ENCODE data around the gene FAM168A.
A peak's percentile ranks its signal among the peaks of the same experiment; 100 is the strongest.

Gene FAM168A

GRCh38 chr11:73645972-73646631 lies 48.2 kb upstream of the FAM168A start, which contains the start of gene PLEKHB1:
PLEKHB1 (plus strand) TSS chr11:73646581; CDS start chr11:73646609, 28 bp downstream.
- peak within 1 kb of the TSS; percentile 46 for H2AFZ ChIP-seq (ENCODE audit: low read depth, low read length, severe bottlenecking)

DNA sequence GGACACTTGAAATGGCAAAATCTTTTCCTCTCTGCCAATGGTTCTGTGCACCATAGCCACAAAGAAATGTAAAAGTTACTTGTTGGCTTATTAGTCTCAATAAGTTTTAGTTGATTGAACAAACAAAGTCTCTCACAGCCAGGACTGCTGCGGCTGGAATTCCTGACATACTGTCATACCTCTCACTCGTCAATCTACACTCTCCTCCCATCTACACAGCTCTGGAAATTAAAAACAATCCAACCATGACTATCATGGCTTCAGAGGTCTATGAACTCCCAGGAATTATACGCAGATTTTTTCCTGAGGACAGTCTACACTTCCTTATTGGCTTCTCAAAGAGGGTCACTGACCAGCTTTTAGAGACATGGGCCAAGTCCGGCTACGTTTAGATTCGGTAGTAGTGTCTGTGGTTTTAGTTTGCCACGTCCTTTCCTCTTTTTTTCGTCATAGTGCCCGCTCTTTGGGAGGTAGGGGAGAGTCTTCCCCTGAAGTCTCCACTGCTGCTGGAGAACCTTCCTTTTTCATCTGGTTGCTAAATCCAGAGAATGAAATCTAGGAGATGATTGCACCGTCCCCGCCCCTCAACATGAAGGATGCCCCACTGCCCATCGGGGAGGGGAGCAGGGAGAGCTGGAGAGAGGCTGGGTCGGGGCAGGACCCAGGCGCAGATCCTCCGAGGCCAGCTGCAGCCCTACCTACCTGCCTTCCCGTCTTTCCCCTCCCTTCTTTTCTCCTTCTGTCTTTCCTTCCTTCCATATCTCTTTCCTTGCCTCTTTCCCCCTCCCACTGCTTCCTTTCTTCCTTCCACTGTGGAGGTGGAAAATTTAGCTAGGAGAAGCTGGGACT lies 47.4 kb upstream of the FAM168A start:
- no peaks in the 10 kb centered on the region for H4K20me1 ChIP-seq (ENCODE audit: low read depth, low read length)
- H3K4me3 ChIP-seq (ENCODE audit: insufficient read depth, low read length, poor library complexity, severe bottlenecking): no peak overlapping the region
- H3K9me2 ChIP-seq (replicated peaks; ENCODE audit: insufficient read depth, low read length): no peaks in the 10 kb centered on the region
- no peak overlapping the region for H3K9ac ChIP-seq (ENCODE audit: low read length)
- no peak for TF ChIP-seq EZH2phosphoT487 (conservative IDR thresholded peaks at IDR 0.05; ENCODE audit: low read length)
- no peak for TF ChIP-seq CTCF (IDR thresholded peaks at IDR 0.05; ENCODE audit: insufficient read depth, low read length, poor library complexity, severe bottlenecking)
- no peak overlapping the region for H2AFZ ChIP-seq (ENCODE audit: low read depth, low read length, severe bottlenecking)
- H3F3A ChIP-seq (ENCODE audit: insufficient read depth): no peaks in the 10 kb centered on the region
- H3K4me2 ChIP-seq (ENCODE audit: low read depth, low read length, poor library complexity, severe bottlenecking): no peak overlapping the region
- no peaks in the 10 kb centered on the region for H3K9me3 ChIP-seq (ENCODE audit: insufficient read depth, low read length)
- H3K79me2 ChIP-seq (ENCODE audit: insufficient read depth, low read length): no peaks in the 10 kb centered on the region
- no peaks in the 10 kb centered on the region for H3K36me3 ChIP-seq (ENCODE audit: low read length)
- H3K27ac ChIP-seq (ENCODE audit: low read depth, low read length): no peak overlapping the region
- H3K27me3 ChIP-seq (ENCODE audit: low read length): no peaks in the 10 kb centered on the region

More at GRCh38 chr11:73645972-73646631, 48.2 kb upstream of the FAM168A start, which contains the start of gene PLEKHB1:
- H3K4me3 ChIP-seq (ENCODE audit: insufficient read depth, low read length, poor library complexity, severe bottlenecking): no peak within 1 kb of the TSS
- no peaks in the 10 kb centered on the region for H3K27me3 ChIP-seq (ENCODE audit: low read length)
- H3K9me3 ChIP-seq (ENCODE audit: insufficient read depth, low read length): no peaks in the 10 kb centered on the region
- H3K36me3 ChIP-seq (ENCODE audit: low read length): no peaks in the 10 kb centered on the region
- H3K79me2 ChIP-seq (ENCODE audit: insufficient read depth, low read length): no peaks in the 10 kb centered on the region
- no peak for TF ChIP-seq EZH2phosphoT487 (conservative IDR thresholded peaks at IDR 0.05; ENCODE audit: low read length)
- TF ChIP-seq CTCF (IDR thresholded peaks at IDR 0.05; ENCODE audit: insufficient read depth, low read length, poor library complexity, severe bottlenecking): no peak
- no peaks in the 10 kb centered on the region for H3F3A ChIP-seq (ENCODE audit: insufficient read depth)
- H3K9ac ChIP-seq (ENCODE audit: low read length): no peak within 1 kb of the TSS
- H3K4me2 ChIP-seq (ENCODE audit: low read depth, low read length, poor library complexity, severe bottlenecking): peak within 1 kb of the TSS; percentile 55
- no peaks in the 10 kb centered on the region for H4K20me1 ChIP-seq (ENCODE audit: low read depth, low read length)
- H3K9me2 ChIP-seq (replicated peaks; ENCODE audit: insufficient read depth, low read length): no peaks in the 10 kb centered on the region
- no peak within 1 kb of the TSS for H3K27ac ChIP-seq (ENCODE audit: low read depth, low read length)

- H3K27me3 ChIP-seq (ENCODE audit: low read length): no peaks in the 10 kb centered on the region
- no peaks in the 10 kb centered on the region for H3F3A ChIP-seq (ENCODE audit: insufficient read depth)
- H2AFZ ChIP-seq (ENCODE audit: low read depth, low read length, severe bottlenecking): no peak overlapping the region
- no peaks in the 10 kb centered on the region for H3K9me3 ChIP-seq (ENCODE audit: insufficient read depth, low read length)
- H3K79me2 ChIP-seq (ENCODE audit: insufficient read depth, low read length): no peaks in the 10 kb centered on the region
- no peak for TF ChIP-seq CTCF (IDR thresholded peaks at IDR 0.05; ENCODE audit: insufficient read depth, low read length, poor library complexity, severe bottlenecking)
- TF ChIP-seq EZH2phosphoT487 (conservative IDR thresholded peaks at IDR 0.05; ENCODE audit: low read length): no peak
- no peaks in the 10 kb centered on the region for H3K9me2 ChIP-seq (replicated peaks; ENCODE audit: insufficient read depth, low read length)
- H3K27ac ChIP-seq (ENCODE audit: low read depth, low read length): no peak overlapping the region
- H3K4me3 ChIP-seq (ENCODE audit: insufficient read depth, low read length, poor library complexity, severe bottlenecking): no peak overlapping the region
- H3K9ac ChIP-seq (ENCODE audit: low read length): no peak overlapping the region
- H3K4me2 ChIP-seq (ENCODE audit: low read depth, low read length, poor library complexity, severe bottlenecking): no peak overlapping the region
- H4K20me1 ChIP-seq (ENCODE audit: low read depth, low read length): no peaks in the 10 kb centered on the region
- H3K36me3 ChIP-seq (ENCODE audit: low read length): no peaks in the 10 kb centered on the region
These were observed 43.8 kb upstream of the FAM168A start for GRCh38 chr11:73641668-73642067.
